Measurements from ENCODE around the gene MDK. TPM values are rescaled to one million over a fixed set of nuclear protein-coding genes. Genes with fewer than 3 reads are reported as not detected.

The MDK gene
- total and polyA plus RNA-seq, 3 donors from 2014 or later: 14.4 to 51.5 (median 14.5) TPM

GRCh38 chr11:46351148-46351547 lies 30.3 kb upstream of the MDK start:
- Histone ChIP-seq H3K36me3 (ENCODE audit: low read depth, missing control alignments) (no peaks in the 10 kb centered on the region), H3K27me3 (no peaks in the 10 kb centered on the region), H3K4me1 (peaks cover 23% of the 10 kb centered on the region), H3K9me3 (no peaks in the 10 kb centered on the region), H3K4me3 (no peak overlapping the region), H3K27ac (no peak overlapping the region)
- DNase-seq: no peak
- WGBS, 2 donors: 84 to 100% methylated on average over 1 to 8 of the region's 8 CpGs
- no peak for TF ChIP-seq POLR2A (IDR thresholded peaks at IDR 0.05)
- TF ChIP-seq CTCF (IDR thresholded peaks at IDR 0.05): no peak
- intact Hi-C loops (cut with DNase I; ENCODE audit: low total_unique reads): no loop called here

- DNase-seq: no peak
- no peaks in the 10 kb centered on the region for H3K9me3 ChIP-seq
- H3K4me3 ChIP-seq: no peak overlapping the region
- no peaks in the 10 kb centered on the region for H3K27me3 ChIP-seq
- 48 to 60% methylated on average over 5 of the region's 5 CpGs for WGBS, 2 donors
- H3K4me1 ChIP-seq: peaks cover 23% of the 10 kb centered on the region
- TF ChIP-seq CTCF (IDR thresholded peaks at IDR 0.05) (no peak), POLR2A (IDR thresholded peaks at IDR 0.05) (no peak)
- H3K27ac ChIP-seq: no peak overlapping the region
- no peaks in the 10 kb centered on the region for H3K36me3 ChIP-seq (ENCODE audit: low read depth, missing control alignments)
- intact Hi-C loops (cut with DNase I; ENCODE audit: low total_unique reads): no loop called here
Measured at GRCh38 chr11:46351606-46352005, 29.9 kb upstream of the MDK start.

- Histone ChIP-seq H3K36me3 (ENCODE audit: low read depth, missing control alignments) (no peaks in the 10 kb centered on the region), H3K9me3 (no peaks in the 10 kb centered on the region), H3K4me3 (peak overlapping the region; percentile 6 to 16), H3K4me1 (peaks cover 23% of the 10 kb centered on the region), H3K27ac (peak overlapping the region in 1 of 2 donors; percentile 2), H3K27me3 (no peaks in the 10 kb centered on the region)
- TF ChIP-seq POLR2A (IDR thresholded peaks at IDR 0.05) (no peak), CTCF (IDR thresholded peaks at IDR 0.05) (peak; percentile 91 to 93 (median 92))
- peak; percentile 82 for DNase-seq
- WGBS, 2 donors: 38 to 44% methylated on average over 20 to 33 of the region's 33 CpGs
- intact Hi-C loops (cut with DNase I; ENCODE audit: low total_unique reads): no loop called here
Measured at GRCh38 chr11:46352063-46352841, 29.2 kb upstream of the MDK start.

- peaks cover 16% of the 10 kb centered on the region for H3K4me1 ChIP-seq
- no peaks in the 10 kb centered on the region for H3K36me3 ChIP-seq (ENCODE audit: low read depth, missing control alignments)
- TF ChIP-seq POLR2A (IDR thresholded peaks at IDR 0.05): no peak
- no peak for TF ChIP-seq CTCF (IDR thresholded peaks at IDR 0.05)
- no peak overlapping the region for H3K4me3 ChIP-seq
- DNase-seq: no peak
- H3K27ac ChIP-seq: no peak overlapping the region
- H3K27me3 ChIP-seq: no peaks in the 10 kb centered on the region
- intact Hi-C loops (cut with DNase I; ENCODE audit: low total_unique reads): no loop called here
- H3K9me3 ChIP-seq: no peaks in the 10 kb centered on the region
- WGBS, 2 donors: 40 to 60% methylated on average over 5 to 9 of the region's 9 CpGs
Measured at GRCh38 chr11:46353698-46354097, 27.8 kb upstream of the MDK start.
